ENCODE results near the gene METTL2A. TPM values are rescaled to one million over a fixed set of nuclear protein-coding genes. Genes with fewer than 3 reads are reported as not detected.
"Not testable (repeated sequence)": the region's sequence is repeated elsewhere in the genome, so short reads cannot be mapped to it uniquely, and the experiment has no call there.

The METTL2A gene
- polyA plus RNA-seq, 1 donor from 2014 or later = 18.4 TPM

GRCh38 chr17:62454111-62454510, 30.4 kb downstream of the METTL2A start:
- H3K9me3 Mint-ChIP-seq, H3K36me3 Mint-ChIP-seq, H3K27me3 Mint-ChIP-seq: not testable (repeated sequence)
- Mint-ChIP-seq H3K4me1 (peaks cover 24 to 33% (median 29%) of the 10 kb centered on the region in 3 donors), H3K4me3 (peak overlapping the region; percentile 42 to 84 (median 68)), H3K27ac (peak overlapping the region; percentile 67 to 92 (median 79))

GRCh38 chr17:62456016-62456415, 32.3 kb downstream of the METTL2A start:
- Mint-ChIP-seq H3K27me3 (no peaks in the 10 kb centered on the region), H3K4me3 (peak overlapping the region in 1 of 4 donors; percentile 60), H3K9me3 (no peaks in the 10 kb centered on the region), H3K4me1 (peaks cover 26 to 34% (median 33%) of the 10 kb centered on the region in 3 donors), H3K36me3 (no peaks in the 10 kb centered on the region), H3K27ac (peak overlapping the region in 2 of 3 donors; percentile 13 to 58)

DNA sequence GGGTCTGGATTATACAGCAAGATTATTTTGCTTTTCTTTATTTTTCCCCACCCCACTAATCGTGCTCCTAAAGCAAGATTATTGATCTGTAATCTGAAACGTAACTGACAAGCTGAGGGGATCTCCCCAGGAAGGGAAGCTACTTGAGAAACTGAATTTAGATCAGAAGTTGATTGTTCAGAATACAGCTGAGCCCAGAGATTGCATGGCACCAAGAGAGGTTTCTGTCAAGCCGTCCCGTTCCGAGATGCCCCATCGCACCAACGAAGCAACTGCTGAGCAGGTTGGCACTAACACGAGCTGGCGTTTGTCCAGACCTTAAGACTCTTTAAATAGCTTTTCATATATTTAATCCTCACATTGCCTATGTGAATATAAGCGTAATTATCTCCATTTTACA, 34.8 kb downstream of the METTL2A start:
- not testable (repeated sequence) for H3K36me3 Mint-ChIP-seq, H3K27me3 Mint-ChIP-seq, H3K9me3 Mint-ChIP-seq
- Mint-ChIP-seq H3K4me1 (peaks cover 21 to 30% (median 25%) of the 10 kb centered on the region in 3 donors), H3K27ac (peak overlapping the region; percentile 90 to 93 (median 92)), H3K4me3 (peak overlapping the region; percentile 82 to 97 (median 94))

DNA sequence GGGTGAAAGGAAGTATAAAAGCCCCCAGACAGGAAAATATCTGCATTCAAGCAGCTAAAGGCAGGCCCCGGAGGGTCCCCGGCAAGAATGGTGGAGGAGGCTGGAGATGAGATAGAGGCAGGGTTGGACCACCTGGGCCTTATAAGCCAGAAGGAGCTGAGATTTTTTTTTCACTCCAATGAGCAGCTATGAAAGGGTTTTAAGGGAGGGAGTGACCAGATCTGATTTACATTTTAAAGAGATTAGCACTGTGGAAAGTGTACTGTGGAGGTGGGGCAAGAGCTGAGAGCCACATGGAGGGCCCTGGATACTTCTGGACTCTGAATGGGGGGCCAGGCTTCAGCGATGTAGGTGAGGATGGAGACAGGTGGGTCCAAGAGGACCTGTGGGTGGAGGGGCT, 40.7 kb downstream of the METTL2A start:
- not testable (repeated sequence) for H3K27ac Mint-ChIP-seq, H3K27me3 Mint-ChIP-seq, H3K4me1 Mint-ChIP-seq, H3K9me3 Mint-ChIP-seq, H3K36me3 Mint-ChIP-seq, H3K4me3 Mint-ChIP-seq

GRCh38 chr17:62465271-62465670, 41.6 kb downstream of the METTL2A start:
- H3K9me3 Mint-ChIP-seq, H3K4me1 Mint-ChIP-seq, H3K27me3 Mint-ChIP-seq, H3K36me3 Mint-ChIP-seq, H3K27ac Mint-ChIP-seq, H3K4me3 Mint-ChIP-seq: not testable (repeated sequence)

DNA sequence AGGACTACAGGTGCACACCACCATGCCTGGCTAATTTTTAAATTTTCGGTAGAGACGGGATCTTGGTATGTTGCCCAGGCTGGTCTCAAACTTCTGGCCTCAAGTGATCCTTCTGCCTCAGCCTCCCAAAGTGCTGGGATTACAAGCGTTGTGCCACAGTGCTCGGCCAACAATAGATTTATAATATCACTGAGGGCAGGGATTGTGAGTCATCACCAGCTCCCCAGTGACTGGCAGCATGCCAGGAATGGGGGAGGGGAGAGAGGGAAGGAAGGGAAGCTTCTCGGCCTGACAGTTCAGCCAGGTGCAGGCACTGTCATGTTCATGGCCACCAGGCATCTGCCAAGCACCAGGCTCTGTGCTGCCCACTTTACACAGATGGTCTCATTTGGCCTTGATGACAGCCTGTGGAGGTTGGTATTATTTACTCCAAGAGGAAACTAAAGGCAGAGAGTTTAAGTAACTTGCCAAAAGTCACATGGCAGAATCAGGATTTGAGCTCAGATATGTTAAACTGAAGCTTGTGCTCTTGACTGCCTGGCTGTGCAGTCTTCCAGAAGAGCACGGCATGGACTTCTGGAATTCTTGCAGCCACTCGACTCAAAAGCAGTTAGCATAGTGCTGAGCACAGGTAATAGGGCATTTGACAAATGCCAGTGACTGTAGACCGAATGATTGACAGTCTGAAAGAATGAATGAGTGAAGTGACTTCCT, 47.1 kb downstream of the METTL2A start:
- H3K27me3 Mint-ChIP-seq, H3K36me3 Mint-ChIP-seq, H3K9me3 Mint-ChIP-seq, H3K4me1 Mint-ChIP-seq: not testable (repeated sequence)
- peak overlapping the region; percentile 11 to 67 (median 58) for H3K27ac Mint-ChIP-seq
- peak overlapping the region in 1 of 4 donors; percentile 53 for H3K4me3 Mint-ChIP-seq

- not testable (repeated sequence) for H3K4me1 Mint-ChIP-seq, H3K36me3 Mint-ChIP-seq, H3K9me3 Mint-ChIP-seq, H3K27me3 Mint-ChIP-seq
- Mint-ChIP-seq H3K27ac (peak overlapping the region in 1 of 3 donors; percentile 75), H3K4me3 (peak overlapping the region in 1 of 4 donors; percentile 53)
These were observed 47.7 kb downstream of the METTL2A start for GRCh38 chr17:62471380-62471880.

- not testable (repeated sequence) for H3K27ac Mint-ChIP-seq, H3K27me3 Mint-ChIP-seq, H3K36me3 Mint-ChIP-seq, H3K9me3 Mint-ChIP-seq
- Mint-ChIP-seq H3K4me1 (peaks cover 13 to 17% (median 14%) of the 10 kb centered on the region in 3 donors), H3K4me3 (peak overlapping the region in 2 of 4 donors; percentile 29 to 66)
These were observed 49.6 kb downstream of the METTL2A start for GRCh38 chr17:62473030-62473982.

DNA sequence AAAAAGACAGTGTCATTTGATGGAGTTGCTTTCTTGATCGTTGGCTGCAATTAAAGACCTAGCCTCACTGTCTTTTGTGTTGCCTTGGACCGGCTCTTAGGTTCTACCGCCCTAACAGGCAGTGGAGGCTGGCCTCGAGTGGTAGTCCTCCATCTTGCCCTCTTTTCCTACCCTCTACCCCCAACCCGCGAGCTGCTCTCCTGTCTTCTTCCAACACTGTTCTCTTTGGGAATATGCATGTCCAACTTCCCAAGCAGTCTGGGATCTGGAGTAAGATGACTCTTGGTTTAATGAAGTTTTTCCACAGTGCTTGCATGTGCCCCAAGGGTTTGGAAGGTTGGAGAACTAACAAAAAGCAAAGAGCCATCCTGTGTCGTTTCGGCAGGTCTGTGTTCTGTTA, 53.4 kb downstream of the METTL2A start:
- H3K9me3 Mint-ChIP-seq, H3K27me3 Mint-ChIP-seq: not testable (repeated sequence)
- H3K27ac Mint-ChIP-seq = peak overlapping the region; percentile 86 to 91 (median 87)

DNA sequence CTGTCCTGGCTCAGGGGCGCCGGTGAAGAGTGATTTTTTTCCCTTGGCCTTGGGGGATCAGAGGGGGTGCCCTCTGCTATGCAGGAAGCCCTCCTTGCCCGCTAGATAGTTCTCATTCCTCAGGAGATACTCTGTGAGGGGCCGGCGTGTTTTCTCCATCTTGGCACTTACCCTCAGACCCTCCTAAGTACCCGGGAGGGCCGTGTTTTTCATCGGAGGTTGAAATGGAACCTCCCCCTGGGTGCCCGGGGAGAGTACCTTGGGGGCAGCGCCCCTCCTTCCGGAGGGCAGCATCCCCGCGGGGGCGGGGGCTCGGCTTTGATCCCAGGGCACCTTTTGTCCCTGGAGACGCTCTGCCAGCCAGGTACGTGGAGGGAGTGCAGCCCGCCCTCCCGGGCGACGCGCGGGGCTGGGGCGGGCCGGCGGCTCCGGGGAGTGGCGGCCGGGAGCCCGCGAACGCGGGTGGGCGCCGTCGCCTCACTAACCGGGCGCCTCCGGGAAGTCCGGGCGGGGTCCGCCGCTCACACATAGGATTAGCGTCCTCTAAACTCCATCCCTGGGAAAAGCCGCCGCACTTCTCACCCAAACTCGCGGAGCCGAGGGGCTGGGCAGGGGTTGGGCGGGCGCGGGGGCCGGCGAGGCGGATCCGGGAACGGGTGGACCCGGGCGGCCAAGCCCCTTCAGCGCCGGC, 54.2 kb downstream of the METTL2A start:
- peak overlapping the region; percentile 86 to 91 (median 87) for H3K27ac Mint-ChIP-seq
- H3K4me3 Mint-ChIP-seq = peak overlapping the region; percentile 81 to 97 (median 93)
- H3K9me3 Mint-ChIP-seq, H3K36me3 Mint-ChIP-seq, H3K27me3 Mint-ChIP-seq: not testable (repeated sequence)
- peaks cover 17 to 31% (median 22%) of the 10 kb centered on the region in 3 donors for H3K4me1 Mint-ChIP-seq

More for the DNA sequence above, 53.4 kb downstream of the METTL2A start:
- H3K4me1 Mint-ChIP-seq = peaks cover 17 to 31% (median 20%) of the 10 kb centered on the region in 3 donors
- peak overlapping the region; percentile 81 to 97 (median 93) for H3K4me3 Mint-ChIP-seq
- not testable (repeated sequence) for H3K36me3 Mint-ChIP-seq

DNA sequence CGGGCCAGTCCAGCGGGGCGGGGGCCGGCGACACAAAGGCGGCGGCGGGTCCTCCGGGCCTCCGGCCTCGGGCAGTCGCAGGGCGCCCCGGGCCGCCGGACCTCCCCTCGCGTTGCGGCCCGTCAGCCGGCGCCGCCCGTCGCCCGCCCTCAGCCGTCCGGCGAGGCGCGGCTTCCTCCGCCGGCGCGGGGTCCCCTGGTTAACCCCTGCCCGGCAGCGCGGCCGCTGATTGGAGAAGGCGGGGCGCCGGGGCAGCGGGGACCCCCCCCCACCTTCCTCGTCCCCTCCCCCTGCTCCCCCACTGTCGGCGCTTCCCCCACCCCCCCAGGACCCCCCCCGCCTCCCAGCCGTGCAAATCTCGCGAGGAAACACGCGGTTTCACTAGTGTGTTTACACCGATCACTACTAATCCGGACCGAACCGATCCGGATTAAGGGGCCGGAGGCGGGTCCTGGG, 54.8 kb downstream of the METTL2A start, which contains the start of gene TLK2:
Gene TLK2 (plus strand): TSS at position 402 of the 456 bp plus-strand sequence. CDS start 2,301 bp downstream, outside the sequence.
- Mint-ChIP-seq H3K27me3 (no peaks in the 10 kb centered on the region), H3K9me3 (no peaks in the 10 kb centered on the region), H3K4me1 (peaks cover 18 to 31% (median 23%) of the 10 kb centered on the region in 3 donors), H3K4me3 (peak within 1 kb of the TSS; percentile 87 to 99 (median 96)), H3K36me3 (peaks cover 2% of the 10 kb centered on the region), H3K27ac (peak within 1 kb of the TSS; percentile 92 to 98 (median 93))

DNA sequence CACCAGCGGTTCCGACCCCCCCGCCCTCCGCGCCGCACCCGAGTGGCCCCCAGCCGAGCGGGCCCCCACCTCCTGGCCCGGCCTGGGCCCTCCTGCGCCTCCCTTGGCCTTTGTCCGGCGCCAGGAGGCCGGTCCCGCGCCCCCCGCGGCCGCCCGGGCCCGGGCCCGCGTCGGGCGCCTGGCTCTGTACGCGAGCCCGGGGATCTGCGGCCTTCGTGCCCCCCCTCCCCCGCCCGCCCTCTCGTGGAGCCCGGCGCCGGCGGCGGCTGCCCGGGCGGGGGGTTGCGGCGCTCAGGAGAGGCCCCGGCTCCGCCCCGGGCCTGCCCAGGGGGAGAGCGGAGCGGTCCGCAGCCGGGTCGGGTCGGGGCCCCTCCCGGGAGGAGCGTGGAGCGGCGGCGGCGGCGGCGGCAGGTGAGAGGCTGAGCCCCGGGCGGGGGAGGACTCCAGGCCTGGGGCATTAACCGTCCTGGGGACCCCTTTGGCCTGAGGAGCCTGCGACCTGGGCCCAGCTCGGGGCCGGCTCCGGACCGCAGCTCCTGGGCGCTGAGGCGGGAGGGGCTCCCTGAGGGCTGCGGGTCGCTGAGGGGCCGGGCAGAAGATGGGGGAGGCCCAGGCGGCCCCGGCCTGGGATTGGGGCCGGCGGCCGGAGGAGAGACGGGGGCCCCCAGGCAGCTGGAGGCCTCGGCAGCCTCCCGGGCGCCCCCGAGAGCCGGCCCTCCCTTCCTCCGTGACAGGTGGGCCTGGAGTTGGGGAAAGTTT, 55.4 kb downstream of the METTL2A start:
- H3K36me3 Mint-ChIP-seq, H3K27me3 Mint-ChIP-seq, H3K9me3 Mint-ChIP-seq: not testable (repeated sequence)
- peak overlapping the region; percentile 87 to 99 (median 96) for H3K4me3 Mint-ChIP-seq
- peaks cover 18 to 31% (median 23%) of the 10 kb centered on the region in 3 donors for H3K4me1 Mint-ChIP-seq
- peak overlapping the region in 2 of 3 donors; percentile 93 to 98 for H3K27ac Mint-ChIP-seq

- not testable (repeated sequence) for H3K9me3 Mint-ChIP-seq, H3K36me3 Mint-ChIP-seq, H3K27me3 Mint-ChIP-seq
- Mint-ChIP-seq H3K4me3 (peak overlapping the region; percentile 87 to 99 (median 96)), H3K4me1 (peaks cover 18 to 31% (median 23%) of the 10 kb centered on the region in 3 donors), H3K27ac (peak overlapping the region; percentile 92 to 98 (median 93))
These were observed 56.1 kb downstream of the METTL2A start for GRCh38 chr17:62479639-62480258.

All from IgD-negative memory B cell (primary cell).